HG03280 (cell line): ENCODE data around the gene SACM1L.

Source experiments
- ATAC-seq: cut with Tn5 transposase; IDR thresholded peaks from one replicate; pipeline ENCODE4 v1.9.1; 2021; ENCODE audit warnings: mild to moderate bottlenecking, moderate library complexity; ENCODE audit not compliant: unreplicated experiment

The SACM1L gene

DNA sequence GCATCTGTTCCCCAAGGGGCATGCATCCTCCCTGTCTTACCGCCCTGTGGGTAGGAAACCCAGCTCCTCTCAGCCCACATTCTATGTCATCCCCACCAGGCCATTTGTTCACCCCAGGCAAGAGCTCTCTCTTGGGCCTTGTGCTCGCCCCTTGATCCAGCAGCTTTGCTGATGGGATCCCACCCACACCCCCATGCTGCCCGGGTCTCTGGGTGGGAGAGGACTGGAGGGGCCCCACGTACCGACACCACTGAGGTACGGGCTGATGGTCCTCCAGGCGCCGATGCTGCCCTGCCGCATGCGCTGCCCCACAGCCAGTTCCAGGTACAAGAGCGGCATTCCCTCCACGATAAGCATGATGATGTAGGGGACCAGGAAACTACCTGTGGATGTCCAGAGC lies 92.6 kb downstream of the SACM1L start:
- ATAC-seq: no peak

DNA sequence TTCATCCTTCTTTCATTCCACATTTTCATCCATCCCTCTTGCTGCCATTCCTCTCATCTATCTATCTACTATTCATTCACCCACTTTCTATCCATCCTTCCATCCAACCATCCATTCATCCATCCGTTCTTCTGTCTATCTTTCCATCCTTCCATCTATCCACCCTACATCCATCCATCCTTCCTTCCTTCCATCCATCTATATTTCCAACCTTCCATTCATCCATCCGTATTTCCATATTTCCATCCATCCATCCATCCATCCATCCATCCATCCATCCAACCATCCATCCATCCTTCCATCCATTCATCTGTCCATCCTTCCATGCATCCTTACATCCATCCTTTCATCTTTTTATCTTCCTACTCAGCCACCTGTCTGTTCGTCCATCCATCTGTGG lies 93.2 kb downstream of the SACM1L start:
- no peak for ATAC-seq

DNA sequence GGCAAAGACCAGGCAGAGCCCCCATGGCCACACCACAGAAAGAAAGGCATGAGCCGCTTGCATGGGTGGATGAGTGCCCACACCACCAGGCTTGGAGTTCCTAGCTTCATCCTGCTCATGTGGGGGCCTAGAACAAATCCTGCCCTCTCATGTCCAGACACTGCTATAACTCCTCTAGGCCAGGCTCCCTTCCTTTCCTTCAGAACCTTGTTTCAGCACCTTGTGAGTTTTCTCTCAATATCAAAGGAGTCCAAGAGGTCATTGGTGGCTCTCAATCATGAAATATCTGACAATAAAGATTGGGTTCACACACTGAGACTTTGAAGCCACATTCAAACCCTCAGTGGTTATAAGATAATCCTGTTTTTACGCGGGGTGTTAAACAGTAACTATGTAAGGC lies 94.5 kb downstream of the SACM1L start:
- ATAC-seq: no peak

DNA sequence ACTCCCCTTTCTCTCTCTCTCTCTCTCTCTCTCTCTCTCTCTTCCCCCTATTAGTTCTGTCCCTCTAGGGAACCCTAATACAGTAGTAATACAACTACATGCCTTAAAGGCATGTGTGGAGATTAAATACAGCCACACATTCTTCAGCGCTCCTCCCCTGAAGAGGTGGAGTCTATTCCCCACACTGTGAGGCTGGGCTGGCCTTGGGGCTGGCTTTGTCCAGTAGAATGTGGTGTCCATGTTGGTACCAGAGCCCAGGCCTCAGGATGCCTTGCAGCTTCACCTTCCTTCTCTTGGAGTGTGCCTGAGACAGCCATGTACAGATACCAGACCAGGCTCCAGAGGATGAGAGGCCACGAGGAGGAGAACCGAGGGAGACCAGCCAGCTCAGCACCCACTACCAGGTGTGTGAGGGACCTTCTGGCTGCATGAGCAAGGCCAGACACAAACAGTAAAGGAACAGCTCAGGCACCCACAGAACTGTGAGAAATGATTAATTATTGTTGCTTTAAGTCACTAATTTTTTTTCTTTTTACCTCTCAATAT lies 96.5 kb downstream of the SACM1L start:
- ATAC-seq: no peak

DNA sequence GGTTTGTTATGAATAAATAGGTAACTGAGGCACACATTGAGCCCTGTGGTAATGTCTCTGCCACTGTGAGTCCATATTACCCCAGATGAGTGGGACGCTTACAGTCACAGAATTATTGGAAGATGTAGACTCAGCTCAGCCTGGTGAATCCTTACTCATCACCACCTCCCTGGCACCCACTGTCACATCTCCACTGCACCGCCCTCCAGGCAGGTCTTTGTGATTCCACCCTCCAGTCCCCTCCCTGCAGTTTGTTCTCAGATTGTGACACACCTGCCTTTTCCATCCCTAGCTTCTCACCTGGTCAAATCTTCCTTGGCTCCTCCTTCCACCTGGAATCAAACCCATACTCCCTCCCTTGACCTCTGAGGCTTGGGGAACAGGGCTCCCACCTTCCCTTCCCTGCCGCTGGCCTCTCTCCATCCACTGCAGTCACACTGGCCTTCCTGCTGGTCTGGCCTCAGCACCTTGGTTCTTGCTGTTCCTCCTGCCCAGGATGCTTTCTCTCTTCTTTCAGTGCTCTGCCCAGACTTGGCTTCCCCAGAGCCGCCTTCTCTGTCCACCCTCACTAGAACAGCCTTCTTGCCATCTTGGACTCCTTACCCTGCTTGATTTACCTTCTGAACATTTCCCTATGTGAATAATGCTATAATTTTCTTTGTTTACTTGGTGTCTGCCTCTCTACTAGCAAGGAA lies 97.8 kb downstream of the SACM1L start:
- no peak for ATAC-seq

DNA sequence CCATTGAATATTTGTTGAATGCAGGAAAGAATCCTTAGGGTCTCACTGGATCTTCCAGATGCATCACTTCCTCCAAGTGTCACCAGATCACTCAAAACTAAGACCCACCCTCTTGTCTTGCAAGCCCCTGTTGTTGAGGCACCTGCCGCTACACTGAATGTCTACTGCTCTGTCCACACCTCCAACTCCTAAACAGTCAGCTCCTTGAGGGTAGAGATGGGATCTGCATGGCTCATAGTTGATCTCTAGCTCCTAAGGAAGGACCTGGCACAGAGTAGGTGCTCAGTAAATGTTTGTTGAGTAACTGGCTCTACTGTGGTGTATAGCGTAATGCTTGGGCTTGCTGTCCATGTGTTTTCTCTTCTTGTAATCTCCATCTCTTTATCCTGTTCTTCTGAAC lies 98.4 kb downstream of the SACM1L start:
- no peak for ATAC-seq

DNA sequence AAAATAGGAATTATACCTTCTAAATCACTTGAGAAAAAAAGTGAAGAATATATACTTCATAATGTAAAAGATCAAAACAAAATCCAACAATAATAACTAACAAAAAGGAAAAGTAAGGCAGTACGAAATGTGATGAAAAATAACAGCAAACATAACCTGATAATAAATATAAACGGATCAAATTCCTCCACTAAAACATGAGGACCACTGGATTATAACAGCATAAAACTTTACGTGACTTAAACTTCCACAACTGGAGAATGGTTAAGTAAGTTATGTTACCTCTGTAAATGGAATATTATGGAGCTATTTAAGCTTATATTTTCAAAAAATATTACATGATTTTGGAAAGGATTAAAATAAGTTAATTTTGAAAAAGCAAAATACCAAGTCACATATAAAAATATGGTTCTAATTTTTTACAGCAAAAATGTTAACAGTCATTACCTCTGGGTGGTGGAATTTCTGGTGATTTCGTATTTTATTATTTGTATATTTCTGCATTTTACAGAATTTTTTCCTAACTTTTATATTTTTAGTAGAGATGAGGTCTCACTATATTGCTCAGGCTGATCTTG lies 100.1 kb downstream of the SACM1L start:
- no peak for ATAC-seq

DNA sequence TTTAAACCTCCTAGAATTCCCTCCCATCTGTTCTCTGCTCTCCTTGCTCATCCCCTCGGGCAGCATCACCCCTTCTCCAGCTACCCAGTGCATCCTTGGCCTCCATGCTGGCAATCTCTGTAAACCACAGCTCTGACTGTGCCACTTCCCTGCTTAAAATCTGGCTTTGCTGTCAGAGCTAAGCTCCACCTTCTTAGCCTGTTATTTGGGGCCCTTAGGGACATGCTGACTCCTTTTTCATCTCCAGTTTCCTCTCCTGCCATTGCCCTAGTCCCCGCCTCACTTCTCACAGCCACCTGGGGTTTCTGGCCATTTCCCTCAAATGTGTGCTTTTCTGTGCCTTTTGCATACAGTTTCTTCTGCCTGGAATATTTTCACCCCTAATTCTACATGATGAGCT lies 101.4 kb downstream of the SACM1L start:
- ATAC-seq: no peak

DNA sequence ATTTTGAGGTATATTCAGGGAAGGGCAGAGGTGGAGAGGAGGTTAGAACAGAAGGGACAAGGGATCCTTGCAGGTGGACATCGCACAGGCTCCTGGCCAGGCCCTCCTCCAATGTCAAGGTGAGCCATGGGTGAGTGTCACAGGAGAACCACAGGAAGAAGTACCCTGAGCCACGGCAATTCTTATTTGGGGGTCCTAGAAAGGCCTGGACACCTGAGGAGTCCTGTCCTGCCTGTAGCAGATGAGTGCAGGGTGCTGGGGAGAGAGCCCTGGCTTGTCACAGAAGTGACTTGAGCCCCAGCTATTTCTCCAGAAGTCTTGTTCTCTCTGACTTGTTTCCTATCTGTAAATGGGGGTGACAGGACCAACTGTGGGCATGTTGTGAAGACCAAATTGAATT lies 102.8 kb downstream of the SACM1L start:
- ATAC-seq: no peak

DNA sequence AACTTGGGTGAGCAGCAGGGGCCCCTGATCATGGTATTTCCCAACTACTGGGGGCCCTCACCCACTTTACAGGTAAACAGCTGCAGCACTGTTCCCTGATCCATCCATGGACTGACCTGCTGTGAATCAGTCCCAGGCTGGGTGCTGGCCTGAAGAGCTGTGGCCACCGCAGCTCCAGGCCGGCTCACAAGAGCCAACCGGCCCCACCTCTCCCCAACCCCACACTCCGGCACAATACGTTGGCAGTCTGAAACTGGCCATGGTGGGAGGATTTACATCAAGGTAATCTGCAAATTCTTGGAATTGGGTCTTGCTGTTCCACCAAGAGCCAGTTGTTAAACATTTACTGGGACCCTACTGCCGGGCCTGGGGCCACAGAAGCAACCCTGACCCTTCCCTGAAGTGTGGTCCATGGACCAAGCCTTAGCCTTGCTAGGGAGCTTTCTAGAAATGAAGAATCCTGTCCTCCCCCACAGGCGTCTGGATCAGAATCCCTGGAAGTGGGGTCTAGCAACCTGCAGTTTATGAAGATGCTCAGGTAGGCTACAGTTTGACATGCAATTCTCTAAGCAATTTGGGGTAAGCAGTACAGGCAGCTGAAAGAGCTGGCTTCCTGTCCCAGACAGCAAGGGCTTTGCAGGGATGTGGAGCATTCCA lies 103.4 kb downstream of the SACM1L start:
- no peak for ATAC-seq

DNA sequence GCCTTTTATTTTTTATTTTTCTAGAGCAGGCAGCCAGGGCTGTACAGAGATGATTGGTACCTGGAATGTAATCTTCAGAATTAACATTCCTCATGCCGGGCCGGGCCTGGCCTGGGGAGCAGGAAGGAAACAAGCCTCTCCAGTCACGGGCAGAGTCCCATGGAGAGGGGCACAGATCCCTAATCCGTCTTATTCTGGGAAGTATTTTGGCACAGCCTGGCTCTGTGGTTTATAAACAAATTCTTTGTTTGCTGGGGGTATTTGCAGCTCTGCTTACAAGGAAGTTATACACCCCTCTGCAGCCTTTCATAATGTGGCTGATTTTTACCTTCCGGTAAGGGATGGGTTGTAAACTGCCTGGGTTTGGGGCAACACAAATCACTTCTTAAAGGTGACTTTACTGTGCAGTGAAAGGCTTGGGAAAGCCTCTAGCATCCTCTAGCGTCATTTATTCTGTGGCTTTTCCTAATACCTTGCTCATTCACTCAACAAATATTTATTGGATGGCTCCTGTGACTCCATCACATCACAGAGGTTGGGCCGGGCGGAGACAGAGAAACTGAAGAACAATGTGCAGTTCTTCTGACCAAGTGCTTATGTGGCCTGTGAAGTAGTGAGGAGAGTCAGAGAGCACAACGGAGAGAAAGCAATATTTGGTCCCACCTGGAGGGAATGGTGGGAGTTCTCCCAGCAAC lies 104.4 kb downstream of the SACM1L start:
- no peak for ATAC-seq

DNA sequence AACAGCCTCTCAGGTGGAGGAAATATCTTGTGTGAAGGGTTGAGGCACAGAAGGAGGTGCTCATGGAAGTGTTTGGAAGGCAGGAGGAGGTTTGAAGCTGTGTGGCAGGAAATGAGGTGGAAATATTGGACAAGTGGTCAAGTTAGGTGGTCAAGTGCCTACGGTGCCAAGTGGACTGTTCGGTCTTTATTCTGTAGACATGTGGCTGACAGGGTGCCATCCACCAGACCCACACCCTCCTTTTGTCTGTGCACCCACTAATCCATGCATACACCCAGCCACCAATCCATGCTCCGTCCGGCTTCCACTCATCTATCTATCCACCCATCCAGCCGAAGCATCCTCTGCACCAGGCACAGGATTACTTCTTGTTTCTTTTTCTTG lies 105.0 kb downstream of the SACM1L start:
- ATAC-seq: no peak

DNA sequence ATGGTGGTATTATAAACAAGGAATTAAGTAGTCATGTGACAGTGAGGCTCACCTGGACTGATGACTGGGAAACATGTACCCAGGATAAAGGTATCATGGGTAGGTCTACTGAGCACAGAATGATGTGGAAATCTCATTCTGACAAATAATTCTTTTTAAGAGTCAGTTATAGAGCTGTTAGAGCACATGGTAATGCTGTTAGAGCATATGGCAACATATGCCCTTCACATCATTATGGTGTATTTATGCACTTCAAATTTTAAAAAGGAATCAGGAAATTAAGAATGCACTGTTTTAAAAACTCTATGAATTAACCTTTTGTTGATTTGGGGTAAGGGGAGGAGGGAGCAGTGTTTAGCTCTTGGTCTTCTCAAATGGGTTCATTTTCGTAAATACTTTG lies 105.5 kb downstream of the SACM1L start:
- no peak for ATAC-seq
